HG02852 (cell line): ENCODE data around the gene ZC3H8.

Source experiments
- ATAC-seq: cut with Tn5 transposase; IDR thresholded peaks from one replicate; pipeline ENCODE4 v1.9.1; 2021; ENCODE audit warnings: mild to moderate bottlenecking, moderate library complexity; ENCODE audit not compliant: unreplicated experiment

Gene ZC3H8

GRCh38 chr2:112195950-112196349, 58.9 kb downstream of the ZC3H8 start:
- no peak for ATAC-seq

- no peak for ATAC-seq
Observed at GRCh38 chr2:112195167-112195766, 59.6 kb downstream of the ZC3H8 start.

- no peak for ATAC-seq
Observed at GRCh38 chr2:112194482-112194881, 60.4 kb downstream of the ZC3H8 start.

- ATAC-seq, result no peak
Observed at GRCh38 chr2:112194028-112194427, 60.8 kb downstream of the ZC3H8 start.

GRCh38 chr2:112189001-112189556, 65.8 kb downstream of the ZC3H8 start:
- no peak for ATAC-seq

GRCh38 chr2:112187805-112188596, 66.8 kb downstream of the ZC3H8 start:
- ATAC-seq, result no peak

GRCh38 chr2:112187046-112187715, 67.7 kb downstream of the ZC3H8 start:
- ATAC-seq, result no peak

GRCh38 chr2:112185131-112185530, 69.7 kb downstream of the ZC3H8 start:
- no peak for ATAC-seq

- no peak for ATAC-seq
Observed at GRCh38 chr2:112184121-112184520, 70.7 kb downstream of the ZC3H8 start.

- no peak for ATAC-seq
Observed at GRCh38 chr2:112183327-112184025, 71.4 kb downstream of the ZC3H8 start.

- ATAC-seq, result no peak
Observed at GRCh38 chr2:112182581-112183034, 72.2 kb downstream of the ZC3H8 start.

- ATAC-seq, result no peak
Observed at GRCh38 chr2:112181571-112182290, 73.1 kb downstream of the ZC3H8 start.

GRCh38 chr2:112175958-112176573, 78.8 kb downstream of the ZC3H8 start:
- ATAC-seq, result no peak

- no peak for ATAC-seq
Observed at GRCh38 chr2:112175333-112175732, 79.5 kb downstream of the ZC3H8 start.

GRCh38 chr2:112174383-112174782, 80.5 kb downstream of the ZC3H8 start:
- no peak for ATAC-seq

- no peak for ATAC-seq
Observed at GRCh38 chr2:112173646-112174319, 81.1 kb downstream of the ZC3H8 start.

GRCh38 chr2:112170495-112170894, 84.3 kb downstream of the ZC3H8 start:
- ATAC-seq, result no peak

- ATAC-seq, result no peak
Observed at GRCh38 chr2:112168422-112169124, 86.3 kb downstream of the ZC3H8 start.
